ENCODE results near the gene CDH12. TPM values are rescaled to one million over a fixed set of nuclear protein-coding genes. Genes with fewer than 3 reads are reported as not detected.

CDH12 gene
- total RNA-seq (not detected in 2 replicates), polyA plus RNA-seq (0.03 TPM in 1 of 2 replicates, not detected in the other), polyA minus RNA-seq (not detected in 2 replicates), Bru-seq, nascent RNA (percentile 1 among the genes with signal in this experiment), BruChase-seq, experiment 1, labeled RNA remaining after a 6-hour chase (percentile 1 among the genes with signal in this experiment), BruChase-seq, experiment 2, labeled RNA remaining after a 2-hour chase (percentile 2 among the genes with signal in this experiment)
- polyA plus RNA-seq (2011; cell fraction: cytosol; rRNA removed): 0.03 TPM in 1 of 2 replicates, not detected in the other
- not detected in 2 replicates for polyA plus RNA-seq (2011; cell fraction: nucleus; rRNA removed)
- polyA plus RNA-seq (2012): 0.17 and 0.48 TPM in 2 replicates
- polyA minus RNA-seq (2011; cell fraction: cytosol; rRNA and poly(A)+ RNA removed): not detected
- not detected in 2 replicates for polyA minus RNA-seq (2011; cell fraction: nucleus; rRNA and poly(A)+ RNA removed)
- long read RNA-seq: 0 reads

GRCh38 chr5:22852807-22853660 is at the start of gene CDH12:
Gene CDH12 (minus strand): TSS chr5:22853344.
- Histone ChIP-seq H3K9me1 (replicated peaks; ENCODE audit: control insufficient read depth, extremely low read depth, insufficient read depth, low read length) (no peaks in the 10 kb centered on the region), H3K27me3 (ENCODE audit: control insufficient read depth in 2 of 2, insufficient read depth in 2 of 2, low read length in 2 of 2) (no peaks in the 10 kb centered on the region), H3K79me2 (ENCODE audit: control insufficient read depth, insufficient read depth, low read length) (no peaks in the 10 kb centered on the region), H3K36me3 (ENCODE audit: control insufficient read depth in 2 of 2, extremely low read depth in 1 of 2, insufficient read depth in 2 of 2, low read length in 2 of 2) (no peaks in the 10 kb centered on the region), H3K9me3 (replicated peaks; ENCODE audit: control insufficient read depth, insufficient read depth, low read length) (peaks cover 2% of the 10 kb centered on the region), H3K9ac (replicated peaks; ENCODE audit: extremely low read depth, insufficient read depth, low read length) (no peak within 1 kb of the TSS), H4K20me1 (replicated peaks; ENCODE audit: control insufficient read depth, extremely low read depth, insufficient read depth, low read length) (no peaks in the 10 kb centered on the region), H3K27ac (ENCODE audit: insufficient read depth, low read depth, low read length) (no peak within 1 kb of the TSS), H2AFZ (ENCODE audit: low read depth, low read length) (peak within 1 kb of the TSS; percentile 43), H3K4me2 (ENCODE audit: insufficient read depth, low read length) (peak within 1 kb of the TSS; percentile 35), H3K4me3 (replicated peaks in 1 of 3; ENCODE audit: insufficient read depth in 1 of 3, low read depth in 1 of 3, low read length in 3 of 3) (peak within 1 kb of the TSS in 1 of 3 experiments; percentile 5), H3K4me1 (ENCODE audit: control insufficient read depth, extremely low read depth, insufficient read depth, low read length) (no peaks in the 10 kb centered on the region)
- CTCF ChIA-PET: interaction anchor here (1.3 kb wide), 1 partner anchor 11 kb away, joined by 3 read pairs; no protein-coding TSS in a partner anchor
- POLR2A ChIA-PET: no interaction called here
- no TSS peak for BruUV-seq (replicated peaks)
- FAIRE-seq (no peak), DNase-seq (ENCODE audit: low read depth, low spot score) (no peak)
- dilution Hi-C loops (cut with MboI; ENCODE audit: extremely low pct_ligation_motif_present, low sequenced_read_pairs): no loop called here
- TF ChIP-seq POLR2AphosphoS5 (IDR thresholded peaks at IDR 0.05; ENCODE audit: insufficient read depth, low read depth, low read length) (no peak), FOS (IDR thresholded peaks at IDR 0.05; ENCODE audit: borderline replicate concordance, insufficient read depth, low read length) (no peak), POLR2A (IDR thresholded peaks at IDR 0.05; ENCODE audit: low read depth, low read length) (no peak), MAX (IDR thresholded peaks at IDR 0.05; ENCODE audit: insufficient read depth, insufficient read length) (no peak), MYC (IDR thresholded peaks at IDR 0.05; ENCODE audit: low read depth, low read length) (no peak), GATA2 (IDR thresholded peaks at IDR 0.05; ENCODE audit: insufficient read depth, insufficient read length, low read depth, low read length) (no peak), JUN (IDR thresholded peaks at IDR 0.05; ENCODE audit: borderline replicate concordance, insufficient read depth, insufficient read length, low read depth) (no peak), CTCF (IDR thresholded peaks at IDR 0.05; ENCODE audit: extremely low read depth in 1 of 2, insufficient read depth in 1 of 2, low read depth in 1 of 2, low read length in 2 of 2) (no peak), EZH2 (IDR thresholded peaks at IDR 0.05; ENCODE audit: borderline replicate concordance, low read depth, low read length, severe bottlenecking) (no peak)
- intact Hi-C loops (cut with micrococcal nuclease): no loop called here

All from endothelial cell of umbilical vein (primary cell).